Activated CD8-positive, alpha-beta memory T cell treated with anti-CD3 and anti-CD28 coated beads, Interleukin-2, amount 50 U/mL, for 1 hour (primary cell): ENCODE measurements around the gene AP1G2.
"Not testable (repeated sequence)": the region's sequence is repeated elsewhere in the genome, so short reads cannot be mapped to it uniquely, and the experiment has no call there.

Experiments
- DNase-seq: peaks from one replicate; pipeline ENCODE4 v3.0.0-alpha.2; 2020; ENCODE audit errors: extremely low read depth

The AP1G2 gene, protein sequence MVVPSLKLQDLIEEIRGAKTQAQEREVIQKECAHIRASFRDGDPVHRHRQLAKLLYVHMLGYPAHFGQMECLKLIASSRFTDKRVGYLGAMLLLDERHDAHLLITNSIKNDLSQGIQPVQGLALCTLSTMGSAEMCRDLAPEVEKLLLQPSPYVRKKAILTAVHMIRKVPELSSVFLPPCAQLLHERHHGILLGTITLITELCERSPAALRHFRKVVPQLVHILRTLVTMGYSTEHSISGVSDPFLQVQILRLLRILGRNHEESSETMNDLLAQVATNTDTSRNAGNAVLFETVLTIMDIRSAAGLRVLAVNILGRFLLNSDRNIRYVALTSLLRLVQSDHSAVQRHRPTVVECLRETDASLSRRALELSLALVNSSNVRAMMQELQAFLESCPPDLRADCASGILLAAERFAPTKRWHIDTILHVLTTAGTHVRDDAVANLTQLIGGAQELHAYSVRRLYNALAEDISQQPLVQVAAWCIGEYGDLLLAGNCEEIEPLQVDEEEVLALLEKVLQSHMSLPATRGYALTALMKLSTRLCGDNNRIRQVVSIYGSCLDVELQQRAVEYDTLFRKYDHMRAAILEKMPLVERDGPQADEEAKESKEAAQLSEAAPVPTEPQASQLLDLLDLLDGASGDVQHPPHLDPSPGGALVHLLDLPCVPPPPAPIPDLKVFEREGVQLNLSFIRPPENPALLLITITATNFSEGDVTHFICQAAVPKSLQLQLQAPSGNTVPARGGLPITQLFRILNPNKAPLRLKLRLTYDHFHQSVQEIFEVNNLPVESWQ

DNA sequence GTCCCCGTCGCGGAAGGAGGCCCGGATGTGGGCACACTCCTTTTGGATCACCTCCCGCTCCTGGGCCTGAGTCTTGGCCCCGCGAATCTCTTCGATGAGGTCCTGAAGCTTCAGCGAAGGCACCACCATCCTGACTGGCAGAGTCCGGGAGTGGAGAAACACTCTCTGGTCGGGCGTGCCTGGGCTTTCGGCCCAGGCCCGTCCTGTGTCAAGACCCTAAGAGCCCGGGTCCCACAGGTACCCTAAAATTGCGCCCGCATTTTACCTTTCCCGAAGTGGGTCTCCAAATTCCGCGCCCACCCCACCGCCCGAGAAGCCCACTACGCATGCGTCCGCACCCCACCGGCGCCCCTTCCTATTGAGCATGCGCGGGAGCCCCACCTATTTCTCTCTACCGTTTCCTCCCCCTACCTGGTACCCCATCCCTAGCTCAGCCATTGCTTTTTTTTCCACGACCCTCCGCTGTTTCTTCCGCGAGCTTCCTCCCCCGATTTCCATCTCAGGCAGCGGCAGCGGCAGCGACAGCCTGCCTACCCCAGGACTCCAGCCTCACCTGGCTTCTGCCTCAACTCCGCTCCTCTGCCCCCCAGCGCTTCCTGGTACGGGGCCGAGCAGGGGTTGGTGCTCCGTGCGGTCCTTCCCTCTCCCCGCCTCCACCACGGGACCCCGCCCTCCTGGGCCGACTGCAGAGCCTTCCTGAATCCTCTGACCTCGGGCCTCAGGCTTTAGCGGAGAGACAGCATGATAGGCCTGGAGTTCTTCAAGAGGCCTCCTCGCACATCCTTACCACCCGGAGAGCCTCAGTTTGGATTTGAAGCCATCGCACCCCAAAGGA, at the start of gene AP1G2:
Gene AP1G2 (minus strand): TSS at position 606 of the 835 bp plus-strand sequence. CDS start 477 bp downstream, at position 129.
- DNase-seq: peak; percentile 65

DNA sequence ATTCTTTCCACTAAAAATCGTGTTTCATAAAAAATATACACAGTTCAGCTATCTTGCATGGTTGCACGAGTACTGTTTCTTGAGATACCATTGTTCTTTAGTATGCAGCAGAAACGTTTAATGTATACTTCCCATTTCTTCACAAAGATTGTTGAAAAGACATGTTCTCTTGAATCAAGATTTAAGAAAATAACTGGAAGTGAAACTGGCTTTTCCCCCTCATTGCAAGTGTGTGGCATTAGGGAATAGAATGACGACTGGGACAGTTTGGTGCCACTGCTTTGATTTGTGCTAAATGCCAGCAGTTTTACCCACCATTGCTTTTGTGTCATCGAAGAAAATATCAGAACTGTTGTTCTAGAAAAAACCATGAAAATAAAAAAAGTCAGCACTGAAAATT, 48.3 kb upstream of the AP1G2 start:
- DNase-seq: no peak

DNA sequence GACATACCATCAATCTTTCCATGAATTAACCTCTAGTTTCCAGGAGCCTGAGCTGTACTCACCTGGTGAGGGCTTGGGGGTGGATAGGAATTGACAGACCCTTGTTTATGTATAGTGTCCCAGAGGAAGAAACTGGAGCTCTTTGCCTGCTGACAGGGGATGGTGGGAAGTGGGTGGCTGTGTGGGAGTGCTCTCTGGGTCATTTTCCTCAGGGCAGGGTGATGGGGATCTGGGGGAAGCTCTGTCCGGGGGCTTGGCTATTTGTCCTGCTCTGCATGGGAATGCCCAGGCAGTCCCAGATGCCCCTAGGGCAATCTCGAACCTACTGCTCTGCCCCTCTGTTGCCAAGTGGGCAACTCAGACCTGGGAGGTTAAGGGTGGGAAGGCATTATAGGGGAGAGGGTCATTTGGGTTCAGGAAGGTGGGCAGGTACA, 46.8 kb upstream of the AP1G2 start:
- no peak for DNase-seq

DNA sequence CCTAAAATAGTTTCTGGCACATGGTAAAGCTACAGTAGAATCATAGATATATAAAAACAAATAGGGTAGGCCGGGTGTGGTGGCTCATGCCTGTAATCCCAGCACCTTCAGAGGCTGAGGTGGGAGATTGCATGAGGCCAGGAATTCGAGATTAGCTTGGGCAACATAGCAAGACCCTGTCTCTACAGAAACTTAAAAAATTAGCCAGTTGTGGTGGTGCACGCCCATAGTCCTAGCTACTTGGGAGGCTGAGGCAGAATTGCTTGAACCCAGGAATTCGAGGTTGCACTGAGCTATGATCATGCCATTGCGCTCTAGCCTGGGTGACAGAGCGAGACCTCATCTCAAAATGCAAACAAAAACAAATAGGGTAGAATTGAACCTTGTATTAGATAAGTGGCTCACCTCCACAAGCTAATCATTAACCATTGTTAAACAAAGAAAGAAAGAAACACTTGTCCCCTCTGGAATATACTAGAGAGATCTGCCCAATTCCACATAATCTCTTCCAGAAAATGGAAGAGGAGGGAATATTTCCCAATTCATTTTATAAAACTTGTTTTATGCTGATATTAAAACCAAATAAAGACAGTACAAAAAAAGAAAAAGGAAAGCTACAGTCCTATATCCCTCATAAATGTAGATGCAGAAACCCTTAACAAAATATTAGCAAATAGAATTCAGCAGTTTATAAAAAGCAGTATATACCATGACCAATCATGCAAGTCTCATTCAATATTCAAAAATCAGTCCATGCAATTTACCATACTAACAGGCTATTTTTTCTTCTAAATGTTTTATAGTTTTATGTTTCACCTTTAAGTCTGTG, 45.9 kb upstream of the AP1G2 start:
- DNase-seq: no peak

DNA sequence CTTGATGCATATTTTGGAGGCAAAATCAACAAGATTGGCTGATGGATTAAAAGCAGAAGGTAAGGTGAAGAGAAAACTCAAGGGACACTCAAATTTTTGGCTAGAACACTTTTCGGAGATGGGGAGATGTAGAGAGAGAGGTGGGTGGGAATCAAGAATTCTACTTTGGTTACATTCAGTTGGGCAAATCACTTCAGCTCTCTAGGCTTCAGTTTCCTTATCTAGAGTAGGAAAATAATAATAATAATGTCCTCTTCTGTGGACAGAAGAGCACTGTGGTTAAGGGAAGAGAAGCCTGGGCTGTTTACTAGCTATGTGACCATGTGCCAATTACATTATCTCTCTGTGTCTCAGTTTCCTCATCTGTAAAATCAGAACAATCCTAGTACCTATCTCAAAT, 45.2 kb upstream of the AP1G2 start:
- no peak for DNase-seq

DNA sequence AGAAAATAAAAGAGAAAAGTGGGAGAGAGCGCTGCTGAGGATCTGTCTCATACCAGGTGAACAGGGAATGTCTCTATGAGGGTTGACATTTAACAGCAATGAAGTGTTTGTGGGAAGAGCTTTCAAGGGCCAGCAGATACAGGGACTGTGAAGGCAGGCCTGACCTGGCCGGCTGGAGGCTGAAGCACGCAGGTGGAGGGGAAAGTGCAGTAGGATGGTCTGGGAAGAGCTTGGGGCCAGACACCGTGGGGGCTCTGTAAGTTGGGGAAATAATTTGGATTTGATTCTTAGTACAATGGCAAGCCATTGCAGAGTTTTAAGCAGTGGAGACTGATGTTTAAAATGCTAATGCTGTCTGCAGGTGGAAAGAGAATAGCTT, 44.8 kb upstream of the AP1G2 start:
- DNase-seq: no peak

DNA sequence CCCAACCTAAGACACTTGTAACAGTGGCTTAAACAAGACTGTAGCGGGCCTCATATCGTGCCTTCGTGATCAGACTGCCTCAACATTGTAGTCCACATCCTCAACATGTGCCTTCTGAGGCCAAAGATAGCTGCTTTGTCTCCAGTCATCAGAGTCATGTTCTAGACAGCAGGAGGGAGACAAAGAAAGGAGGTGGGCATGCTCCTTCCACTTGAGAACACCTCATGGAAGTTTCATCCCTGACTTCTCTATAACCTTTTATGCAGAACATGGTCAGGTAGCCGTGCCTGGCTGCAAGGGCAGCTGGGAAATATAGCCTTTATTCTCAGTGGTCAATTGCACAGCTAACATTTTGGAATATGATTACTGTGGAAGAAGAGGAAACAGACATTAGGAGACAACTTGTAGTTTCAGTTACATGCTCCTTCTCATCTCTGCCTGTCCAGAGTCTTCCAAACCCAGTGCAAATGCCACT, 43.3 kb upstream of the AP1G2 start:
- DNase-seq: no peak

DNA sequence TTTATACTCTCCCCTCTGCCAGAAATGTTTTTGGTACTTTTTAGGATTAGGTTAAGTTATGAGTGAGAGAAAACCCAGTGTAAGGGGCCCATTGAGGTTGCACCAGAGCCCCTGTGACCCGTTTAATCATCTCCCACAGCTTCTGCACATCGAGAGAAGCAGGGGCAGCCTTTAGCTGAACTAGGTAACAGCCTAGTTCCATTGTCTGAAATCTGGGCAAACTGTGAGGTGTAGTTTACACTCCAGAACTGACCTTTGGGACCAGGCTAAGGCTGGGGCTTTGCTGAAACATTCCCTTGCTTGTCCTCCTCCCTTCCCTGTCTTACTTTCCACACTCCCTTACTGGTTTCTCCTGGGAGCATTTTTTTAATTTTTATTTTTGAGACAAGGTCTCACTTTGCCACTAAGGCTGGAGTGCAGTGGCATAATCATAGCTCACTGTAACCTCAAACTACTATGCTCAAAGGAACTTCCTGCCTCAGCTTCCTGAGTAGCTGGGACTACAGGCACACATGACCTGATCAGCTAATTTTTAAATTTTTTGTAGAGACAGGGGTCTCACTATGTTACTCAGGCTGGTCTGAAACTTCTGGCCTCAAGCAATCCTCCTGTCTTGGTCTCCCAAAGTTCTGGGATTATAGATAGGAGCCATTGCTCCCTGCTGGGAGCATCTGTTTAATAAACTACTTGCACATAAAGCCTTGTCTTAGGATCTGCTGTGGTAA, 42.7 kb upstream of the AP1G2 start:
- DNase-seq: no peak

DNA sequence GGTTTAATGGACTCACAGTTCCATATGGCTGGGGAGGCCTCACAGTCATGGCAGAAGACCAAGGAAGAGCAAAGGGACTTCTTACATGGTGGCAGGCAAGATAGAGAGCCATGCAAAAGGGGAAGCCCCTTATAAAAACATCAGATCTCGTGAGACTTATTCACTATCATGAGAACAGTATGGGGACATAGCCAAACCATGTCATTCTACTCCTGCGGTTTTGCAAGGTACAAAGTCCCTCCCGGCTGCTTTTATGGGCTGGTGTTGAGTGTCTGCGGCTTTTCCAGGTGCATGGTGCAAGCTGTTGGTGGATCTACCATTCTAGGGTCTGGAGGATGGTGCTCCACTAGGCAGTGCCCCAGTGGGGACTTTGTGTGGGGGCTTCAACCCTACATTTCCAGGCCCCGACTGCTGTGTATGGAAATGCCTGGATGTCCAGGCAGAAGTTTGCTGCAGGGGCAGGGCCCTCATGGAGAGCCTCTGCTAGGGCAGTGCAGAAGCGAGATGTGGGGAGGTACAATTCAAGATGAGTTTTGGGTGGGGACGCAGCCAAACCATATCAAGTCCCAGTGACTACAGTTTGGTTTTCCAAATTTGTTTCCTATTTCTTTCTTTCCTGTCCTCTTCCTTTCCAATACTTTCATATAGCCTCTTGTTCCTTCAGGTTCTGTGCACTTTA, 42.0 kb upstream of the AP1G2 start:
- DNase-seq: not testable (repeated sequence)

DNA sequence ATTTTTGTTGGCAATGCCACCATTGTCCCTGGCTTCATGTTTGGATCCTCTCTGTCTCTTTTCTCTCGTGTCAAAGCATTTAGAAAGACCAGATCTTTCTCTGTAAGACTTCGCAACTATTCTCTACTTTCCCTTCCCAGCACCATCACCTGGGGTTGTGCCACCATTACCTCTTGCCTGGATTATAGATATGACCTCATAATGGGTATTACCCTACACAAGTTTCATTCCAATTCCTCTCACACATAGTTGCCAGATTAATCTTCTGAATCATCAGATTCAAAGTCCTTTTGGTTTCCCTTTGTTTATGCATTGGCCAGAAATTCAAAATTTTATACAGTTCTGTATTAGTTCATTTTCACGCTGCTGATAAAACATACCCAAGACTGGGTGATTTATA, 41.4 kb upstream of the AP1G2 start:
- no peak for DNase-seq

DNA sequence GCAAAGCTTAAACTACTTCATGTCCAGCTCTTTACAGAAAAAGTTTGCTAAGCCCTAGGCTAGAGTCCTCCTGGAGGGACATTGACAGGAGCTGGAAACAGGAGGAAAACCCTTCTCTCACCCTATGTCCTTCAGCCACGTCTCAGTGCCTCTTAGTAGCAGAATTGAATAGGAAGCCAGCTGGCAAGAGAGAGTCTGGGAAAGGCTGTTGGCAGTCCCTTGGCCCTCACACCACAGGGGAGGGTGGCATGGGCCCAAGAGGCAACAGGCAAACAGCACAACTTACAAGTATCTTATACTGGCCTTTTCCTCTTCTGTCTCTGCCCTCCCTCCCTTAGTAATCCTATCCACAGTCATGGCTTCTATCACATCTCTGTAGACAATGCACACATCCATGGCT, 40.9 kb upstream of the AP1G2 start:
- no peak for DNase-seq

DNA sequence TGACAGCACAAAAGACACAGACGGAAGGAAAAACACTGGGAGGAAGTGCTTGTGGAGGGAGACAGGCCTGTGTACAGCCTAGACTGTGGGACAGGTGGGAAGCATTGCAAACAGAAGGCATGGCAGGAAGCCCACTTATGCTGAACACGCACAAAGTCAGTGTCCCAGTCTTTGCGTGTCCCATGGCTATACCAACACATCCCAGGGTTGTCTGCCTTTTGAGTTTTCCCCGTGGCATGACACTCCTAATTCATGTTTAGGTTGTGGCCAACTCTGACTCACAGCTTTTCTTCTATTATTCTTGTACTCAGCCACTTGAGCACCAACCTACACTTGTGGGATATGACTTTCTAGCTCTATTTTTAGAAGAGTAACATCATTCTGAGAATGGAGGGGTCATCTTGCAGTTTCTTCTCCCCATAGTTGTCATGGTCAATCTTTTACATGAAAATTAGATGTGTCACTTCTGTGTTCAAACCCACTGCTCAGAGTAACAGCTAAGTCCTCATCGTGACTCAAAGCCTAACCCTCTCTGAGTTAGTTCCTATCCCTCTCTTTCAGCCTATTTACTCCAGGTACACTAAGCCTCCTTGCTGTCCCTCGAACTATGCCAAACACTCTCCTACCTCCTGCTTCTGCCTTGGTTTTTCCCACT, 38.5 kb upstream of the AP1G2 start:
- DNase-seq: no peak

DNA sequence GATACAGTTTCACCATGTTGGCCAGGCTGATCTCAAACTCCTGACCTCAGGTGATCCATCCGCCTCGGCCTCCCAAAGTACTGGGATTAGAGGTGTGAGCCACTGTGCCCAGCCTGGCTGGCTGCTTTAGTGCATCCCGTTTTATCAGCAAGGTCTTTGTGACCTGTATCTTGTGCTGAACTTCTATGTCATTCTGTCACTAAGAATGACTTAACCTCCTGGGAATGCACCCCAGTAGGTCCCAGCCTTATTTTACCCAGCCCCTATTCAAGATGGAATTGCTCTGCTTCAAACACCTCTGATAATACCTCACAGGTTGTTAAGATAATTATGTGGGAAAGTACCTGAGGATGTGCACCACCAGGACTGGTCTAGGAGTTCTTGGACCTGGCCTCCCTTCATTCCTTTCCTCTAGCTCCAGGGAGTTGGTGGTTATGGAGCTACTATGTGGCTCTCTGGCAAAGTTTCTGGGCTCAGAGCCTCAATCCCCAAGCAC, 37.1 kb upstream of the AP1G2 start:
- DNase-seq: no peak

DNA sequence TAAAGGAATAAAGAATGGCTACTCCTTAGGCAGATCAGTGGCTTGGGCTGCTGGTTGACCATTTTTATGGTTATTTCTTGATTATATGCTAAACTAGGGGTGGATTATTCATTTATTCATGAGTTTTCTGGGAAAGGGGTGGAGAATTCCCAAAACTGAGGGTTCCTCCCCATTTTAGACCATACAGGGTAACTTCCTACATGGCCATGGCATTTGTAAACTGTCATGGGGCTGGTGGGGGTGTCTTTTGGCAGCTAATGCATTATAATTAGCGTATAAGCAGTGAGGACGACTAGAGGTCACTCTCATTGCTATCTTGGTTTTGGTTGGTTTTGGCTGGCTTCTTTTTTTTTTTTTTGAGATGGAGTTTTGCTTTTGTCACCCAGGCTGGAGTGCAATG, 36.6 kb upstream of the AP1G2 start:
- DNase-seq: no peak

DNA sequence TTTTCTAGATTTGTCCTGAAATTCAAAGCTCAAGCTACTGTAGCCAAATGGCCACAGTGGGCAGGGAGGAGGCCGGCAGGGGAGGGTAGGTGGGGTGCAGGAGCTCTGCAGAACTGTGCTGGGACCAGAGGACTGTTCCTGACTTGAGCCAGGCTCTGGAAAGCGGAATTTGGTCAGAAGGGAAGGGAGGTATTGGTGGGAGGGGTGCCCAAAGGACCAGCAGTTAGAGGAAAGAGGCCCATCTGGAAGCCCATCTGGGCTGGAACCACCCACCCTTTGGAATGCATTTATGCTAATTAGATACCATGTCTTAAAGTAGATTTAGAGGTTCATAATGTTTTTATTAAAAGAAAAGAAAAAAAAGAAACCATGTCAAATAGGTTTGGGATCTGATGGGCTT, 35.5 kb upstream of the AP1G2 start:
- no peak for DNase-seq

DNA sequence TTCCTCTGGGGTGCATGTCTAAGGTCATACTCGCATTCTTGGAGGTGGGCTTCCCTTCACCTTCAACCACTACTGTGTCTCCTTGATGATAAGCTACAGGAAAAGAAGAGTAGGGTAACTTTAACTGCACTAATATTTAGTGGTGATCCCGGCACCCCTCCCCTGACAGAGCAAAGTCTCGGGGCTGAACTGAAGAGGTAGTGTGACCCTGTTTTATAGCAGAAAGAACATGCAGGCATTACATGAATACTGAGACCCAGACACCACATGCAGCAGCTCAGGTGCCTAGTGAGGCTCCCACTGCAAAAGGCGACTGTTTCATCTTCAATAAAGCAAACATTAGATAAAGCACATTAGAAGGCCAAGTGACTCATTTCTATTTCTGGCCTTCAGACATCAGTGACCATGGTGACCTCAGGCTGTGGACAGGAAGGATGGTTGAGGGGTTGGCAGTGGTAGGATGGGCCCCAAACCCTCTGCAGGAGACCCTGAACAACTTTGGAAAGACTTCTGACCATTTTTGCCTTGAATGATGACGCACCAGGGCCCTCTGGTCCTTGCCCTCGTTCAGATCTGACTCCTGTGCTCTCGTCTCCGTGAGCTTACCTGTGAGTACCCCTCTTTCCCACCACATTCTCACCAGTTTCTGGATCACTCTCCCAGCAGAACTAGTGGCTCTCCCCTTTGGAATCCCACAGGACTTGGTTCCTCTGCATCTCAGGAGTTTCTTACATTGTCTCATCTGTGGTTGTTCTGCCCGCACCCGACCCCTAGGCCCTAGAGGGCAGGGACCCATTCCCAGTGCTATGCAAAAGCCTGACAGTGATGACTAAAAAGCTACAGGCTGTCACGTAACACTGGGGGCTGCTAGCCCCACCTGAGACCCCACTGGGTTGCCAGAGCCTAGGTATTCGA, 34.8 kb upstream of the AP1G2 start:
- DNase-seq: no peak

DNA sequence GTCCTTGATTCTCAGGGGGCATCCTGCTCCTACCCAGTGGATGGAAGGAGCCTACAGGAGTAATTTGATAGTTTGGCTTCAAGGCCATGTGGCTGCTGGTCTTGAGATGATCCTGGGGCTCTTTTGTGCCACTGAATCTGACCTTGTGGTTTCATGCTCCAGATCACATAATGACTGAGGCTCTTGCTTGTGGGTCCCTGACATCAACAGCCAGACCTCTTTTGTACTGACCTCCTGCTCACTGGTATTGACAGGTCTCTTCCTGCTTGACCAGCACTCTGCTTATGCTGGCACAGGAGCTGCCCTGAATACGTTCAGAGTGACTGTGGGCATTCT, 34.2 kb upstream of the AP1G2 start:
- no peak for DNase-seq

DNA sequence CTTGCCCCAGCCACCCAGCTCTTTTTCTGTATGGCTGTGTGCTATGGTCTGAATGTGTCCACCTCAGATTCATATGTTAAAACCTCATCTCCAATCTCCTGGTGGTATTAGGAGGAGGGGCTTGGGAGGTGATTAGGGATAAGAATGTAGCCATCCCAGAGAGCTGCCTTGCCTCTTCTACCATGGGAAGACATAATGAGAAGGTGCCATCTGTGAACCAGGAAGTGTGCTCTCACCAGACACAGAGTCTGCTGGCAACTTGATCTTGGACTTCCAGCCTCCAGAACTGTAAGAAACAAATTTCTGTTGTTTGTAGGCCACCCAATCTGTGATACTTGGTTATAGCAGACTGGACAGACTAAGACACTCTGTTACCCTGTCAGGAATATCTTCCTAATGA, 33.8 kb upstream of the AP1G2 start:
- no peak for DNase-seq
